Left ventricle myocardium superior (tissue), 1 donor: Measurements from ENCODE around the gene RALGPS2. TPM values are rescaled to one million over a fixed set of nuclear protein-coding genes. Genes with fewer than 3 reads are reported as not detected.
"Not testable (repeated sequence)": the region's sequence is repeated elsewhere in the genome, so short reads cannot be mapped to it uniquely, and the experiment has no call there.

Experiments
- ATAC-seq: fragments of 200-7000 bp; cut with Tn5 transposase; one replicate; pipeline ENCODE4 v1.9.1; 2020; ENCODE audit warnings: mild to moderate bottlenecking, moderate library complexity
- DNase-seq: peaks from one replicate; pipeline ENCODE4 v3.0.0-alpha.2; 2020
- intact Hi-C: fragments of 100-400 bp; cut with micrococcal nuclease; formaldehyde crosslinking; loops from one replicate; pipeline ENCODE4 v1.11.0; 2022
- total RNA-seq: library from RNA; stranded (reverse); fragmentation: NEBNext Ultra II Directional; extraction: Animal tissue kit (Norgen Biotek cat#: 25700); gene quantifications from one replicate; pipeline ENCODE4 v1.2.1, GENCODE V29; 2021
- donor health status: DM: no; HTN: yes; CAD: no; lungs with severe emphysema.

The RALGPS2 gene
- total RNA-seq, 1 donor from 2014 or later = 13.7 TPM

DNA sequence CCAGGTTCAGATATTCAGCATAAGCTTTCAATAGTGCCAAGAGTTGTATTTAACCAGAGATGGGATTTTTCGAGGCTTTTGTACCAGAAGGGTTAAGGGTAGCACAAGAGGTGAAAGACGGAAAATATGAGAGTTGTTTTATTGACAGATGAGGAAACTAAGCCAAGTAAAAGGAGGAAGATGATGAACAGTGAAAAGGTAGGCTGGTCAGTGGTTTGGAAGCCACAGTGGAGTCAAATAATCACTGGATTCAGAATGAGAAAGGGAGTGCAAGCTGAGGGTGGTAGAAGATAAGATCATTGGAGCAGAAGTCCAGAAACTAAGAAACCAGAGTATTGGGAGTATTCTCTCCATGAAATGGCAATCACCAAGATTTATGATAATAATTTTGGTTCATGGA lies 100.1 kb downstream of the RALGPS2 start:
- DNase-seq = no peak
- ATAC-seq = no peak
- intact Hi-C loops = no loop called here

DNA sequence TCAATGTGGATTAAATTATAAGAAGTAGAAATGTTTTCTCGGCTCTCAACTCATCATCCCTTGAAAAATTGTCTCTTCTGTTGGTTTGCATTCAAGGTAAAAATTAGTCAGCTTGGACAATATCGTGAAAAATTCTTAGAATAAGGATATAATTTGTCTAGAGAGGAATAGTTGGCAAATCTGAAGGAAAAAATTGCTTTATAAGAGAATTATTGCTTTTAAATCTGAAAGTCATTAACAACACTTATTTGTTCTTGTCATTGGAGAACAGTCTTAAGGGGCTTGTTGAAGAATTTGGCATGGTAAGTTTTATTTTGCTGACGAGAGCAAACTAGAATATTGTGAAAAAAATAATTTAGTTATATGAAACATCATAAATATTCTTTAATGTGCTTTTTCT lies 119.4 kb downstream of the RALGPS2 start:
- no peak for ATAC-seq
- DNase-seq = no peak
- intact Hi-C loops = no loop called here

GRCh38 chr1:178846306-178846705 lies 121.3 kb downstream of the RALGPS2 start:
- no peak for ATAC-seq
- DNase-seq = no peak
- intact Hi-C loops = no loop called here

GRCh38 chr1:178847396-178847849 lies 122.4 kb downstream of the RALGPS2 start:
- no peak for ATAC-seq
- no peak for DNase-seq
- intact Hi-C loops = no loop called here

DNA sequence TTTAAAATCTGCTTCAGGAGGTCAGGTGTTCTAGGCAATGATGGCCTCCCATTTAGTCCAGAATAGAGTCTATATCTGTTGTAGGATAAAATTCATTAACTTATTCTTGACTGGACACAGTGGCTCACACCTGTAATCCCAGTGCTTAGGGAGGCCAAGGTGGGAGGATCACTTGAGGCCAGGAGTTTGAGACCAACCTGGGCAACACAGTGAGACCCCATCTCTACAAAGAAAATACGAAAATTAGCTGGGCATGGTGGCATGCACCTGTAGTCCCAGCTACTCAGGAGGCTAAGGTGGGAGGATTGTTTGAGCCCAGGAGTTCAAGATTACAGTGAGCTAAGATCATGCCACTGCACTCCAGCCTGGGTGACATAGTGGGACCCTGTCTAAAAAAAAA lies 122.9 kb downstream of the RALGPS2 start:
- ATAC-seq, DNase-seq, intact Hi-C loops: not testable (repeated sequence)

GRCh38 chr1:178849918-178850317 lies 124.9 kb downstream of the RALGPS2 start:
- ATAC-seq (peak; percentile 22), DNase-seq (no peak)
- intact Hi-C loops = no loop called here

GRCh38 chr1:178857126-178857525 lies 132.1 kb downstream of the RALGPS2 start:
- intact Hi-C loops = no loop called here
- DNase-seq (no peak), ATAC-seq (no peak)

- ATAC-seq = no peak
- no peak for DNase-seq
- intact Hi-C loops = no loop called here
Measured at GRCh38 chr1:178862416-178862815, 137.4 kb downstream of the RALGPS2 start.

DNA sequence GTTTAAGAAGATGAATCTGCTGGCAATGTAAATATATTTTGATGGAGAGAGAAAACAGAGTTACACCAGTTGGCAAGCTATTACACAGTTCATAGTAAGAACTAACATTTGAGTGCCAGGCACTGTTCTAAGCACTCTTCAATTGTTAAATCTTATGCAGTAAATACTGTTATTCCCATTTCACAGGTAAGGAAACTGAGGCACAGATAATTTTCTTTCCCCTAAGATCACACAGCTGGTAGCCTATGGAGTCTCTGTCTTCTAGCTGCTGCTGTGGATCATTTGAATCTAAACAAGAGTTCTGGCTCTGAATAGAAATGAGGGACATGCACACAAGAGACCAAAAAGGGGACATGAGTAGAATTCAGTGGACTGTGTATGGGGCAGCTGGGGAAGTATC lies 137.8 kb downstream of the RALGPS2 start:
- intact Hi-C loops = no loop called here
- ATAC-seq (no peak), DNase-seq (no peak)

DNA sequence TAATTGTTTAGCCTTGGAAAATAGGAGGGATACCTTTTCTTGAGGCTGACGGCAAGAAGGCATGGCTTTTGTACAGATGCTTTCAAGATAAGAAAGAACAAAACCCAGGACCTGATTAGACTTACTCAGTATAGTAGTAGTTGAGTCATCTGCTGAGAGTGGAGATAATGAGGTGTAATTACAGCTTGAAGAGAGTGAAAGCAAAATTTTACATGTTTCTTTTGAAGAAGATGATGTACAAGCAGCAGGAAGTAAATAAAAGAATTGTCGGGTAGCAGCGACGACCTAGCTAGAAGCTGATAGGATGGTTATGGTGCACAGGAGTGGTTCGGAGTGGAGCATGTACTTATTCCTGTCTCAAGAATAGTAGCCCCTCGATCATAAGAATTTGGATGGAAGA lies 139.3 kb downstream of the RALGPS2 start:
- intact Hi-C loops = no loop called here
- no peak for DNase-seq
- no peak for ATAC-seq

GRCh38 chr1:178867670-178868069 lies 142.6 kb downstream of the RALGPS2 start:
- DNase-seq (no peak), ATAC-seq (no peak)
- intact Hi-C loops = no loop called here

- intact Hi-C loops = no loop called here
- DNase-seq (no peak), ATAC-seq (no peak)
Measured at GRCh38 chr1:178868706-178869105, 143.7 kb downstream of the RALGPS2 start.

- intact Hi-C loops = no loop called here
- DNase-seq = no peak
- ATAC-seq = peak; percentile 65
Measured at GRCh38 chr1:178869119-178869697, 144.2 kb downstream of the RALGPS2 start.

DNA sequence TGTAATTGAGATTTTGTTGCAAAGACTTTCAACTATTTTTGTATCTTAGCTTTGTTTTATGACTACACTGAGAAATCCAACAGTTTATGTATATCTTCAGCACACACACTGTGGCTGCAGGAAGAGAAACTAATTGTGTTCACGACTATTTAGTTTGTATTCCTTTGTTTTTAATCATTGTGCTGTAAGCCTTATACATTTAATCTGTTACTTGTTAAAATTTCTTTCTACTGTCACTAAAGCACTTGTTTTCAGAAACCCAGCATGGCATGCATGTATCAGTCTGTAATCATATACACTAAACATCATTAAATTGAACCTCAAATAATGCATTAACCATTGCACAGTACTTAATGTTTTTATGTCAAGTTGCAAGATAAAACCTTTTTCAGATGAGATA lies 145.2 kb downstream of the RALGPS2 start:
- no peak for ATAC-seq
- no peak for DNase-seq
- intact Hi-C loops = no loop called here

DNA sequence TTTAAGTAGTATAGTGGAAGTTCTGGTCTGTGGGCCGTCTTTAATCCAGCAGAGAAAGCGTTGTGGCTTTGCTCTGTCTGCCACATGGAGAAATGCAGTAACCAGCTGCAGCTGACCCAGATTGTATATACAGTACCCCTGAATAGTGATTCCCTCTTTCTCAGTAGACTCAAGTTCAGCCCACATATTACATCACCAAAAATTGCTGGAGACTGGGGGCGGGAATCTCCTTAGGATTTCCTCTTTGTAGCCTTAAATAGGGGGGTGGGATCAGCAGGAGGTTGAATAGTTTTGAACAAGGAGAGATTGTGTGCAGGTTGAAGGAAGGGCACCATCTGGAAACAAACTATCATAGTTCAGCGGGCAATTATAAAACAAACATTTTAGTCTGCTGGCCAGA lies 145.9 kb downstream of the RALGPS2 start, which contains the start of gene ANGPTL1:
Gene ANGPTL1, minus strand, starts transcription at position 134 of the 400 bp plus-strand sequence. CDS start 5,301 bp downstream, outside the sequence.
- ATAC-seq (peak; percentile 67), DNase-seq (no peak)
- intact Hi-C loops = no loop called here

- DNase-seq = no peak
- intact Hi-C loops = no loop called here
- no peak for ATAC-seq
Measured at GRCh38 chr1:178871551-178872320, 146.7 kb downstream of the RALGPS2 start.

DNA sequence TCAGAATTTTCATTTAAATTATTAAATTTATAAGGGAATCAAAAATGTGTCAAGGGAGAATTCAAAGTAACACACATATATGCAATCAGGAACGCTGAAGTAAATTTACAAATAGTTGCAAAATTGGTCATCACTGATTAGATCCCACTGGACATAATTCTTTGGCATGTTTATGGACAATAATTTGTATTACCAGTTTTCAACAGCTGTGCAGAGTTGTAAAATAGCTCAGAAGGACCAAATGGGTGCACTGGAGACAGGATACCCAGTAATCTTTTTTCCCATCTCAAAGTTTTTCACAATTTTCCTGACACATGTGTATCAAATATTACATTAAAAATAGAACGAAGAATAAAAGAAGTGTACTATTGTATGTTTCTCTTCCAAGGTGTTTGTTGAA lies 149.9 kb downstream of the RALGPS2 start:
- DNase-seq = no peak
- intact Hi-C loops = no loop called here
- ATAC-seq = no peak

GRCh38 chr1:178875936-178876335 lies 150.9 kb downstream of the RALGPS2 start:
- ATAC-seq (no peak), DNase-seq (no peak)
- intact Hi-C loops = no loop called here

DNA sequence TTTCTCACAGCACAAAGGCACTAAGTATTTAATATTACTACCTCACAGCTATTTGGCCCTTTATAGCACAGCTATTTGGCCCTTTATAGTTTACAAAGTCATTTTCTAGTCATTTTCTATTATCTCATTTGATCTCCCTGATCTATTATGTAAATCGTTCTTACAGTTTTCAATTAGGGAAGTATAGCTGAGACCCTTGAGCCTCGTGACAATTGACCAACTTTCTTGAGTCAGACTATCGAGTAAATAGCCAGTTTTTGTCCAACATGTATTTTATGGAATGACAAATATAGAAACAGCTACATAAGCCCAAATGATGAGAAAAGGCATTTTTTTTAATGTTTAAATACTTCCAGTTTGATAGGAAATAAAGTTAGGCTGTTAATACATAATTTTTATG lies 152.9 kb downstream of the RALGPS2 start:
- no peak for DNase-seq
- intact Hi-C loops = no loop called here
- no peak for ATAC-seq

- ATAC-seq (no peak), DNase-seq (no peak)
- intact Hi-C loops = no loop called here
Measured at GRCh38 chr1:178881950-178882349, 156.9 kb downstream of the RALGPS2 start.

- intact Hi-C loops = no loop called here
- ATAC-seq = no peak
- no peak for DNase-seq
Measured at GRCh38 chr1:178885869-178886268, 160.8 kb downstream of the RALGPS2 start.
